ENCODE results near the gene IARS1.

GRCh38 chr9:92299116-92299515 is 5.6 kb upstream of the IARS1 start:
- TF ChIP-seq POLR2A (IDR thresholded peaks at IDR 0.05) (no peak), POLR2AphosphoS5 (IDR thresholded peaks at IDR 0.05) (no peak)
- TF ChIP-seq, protein P1, sequence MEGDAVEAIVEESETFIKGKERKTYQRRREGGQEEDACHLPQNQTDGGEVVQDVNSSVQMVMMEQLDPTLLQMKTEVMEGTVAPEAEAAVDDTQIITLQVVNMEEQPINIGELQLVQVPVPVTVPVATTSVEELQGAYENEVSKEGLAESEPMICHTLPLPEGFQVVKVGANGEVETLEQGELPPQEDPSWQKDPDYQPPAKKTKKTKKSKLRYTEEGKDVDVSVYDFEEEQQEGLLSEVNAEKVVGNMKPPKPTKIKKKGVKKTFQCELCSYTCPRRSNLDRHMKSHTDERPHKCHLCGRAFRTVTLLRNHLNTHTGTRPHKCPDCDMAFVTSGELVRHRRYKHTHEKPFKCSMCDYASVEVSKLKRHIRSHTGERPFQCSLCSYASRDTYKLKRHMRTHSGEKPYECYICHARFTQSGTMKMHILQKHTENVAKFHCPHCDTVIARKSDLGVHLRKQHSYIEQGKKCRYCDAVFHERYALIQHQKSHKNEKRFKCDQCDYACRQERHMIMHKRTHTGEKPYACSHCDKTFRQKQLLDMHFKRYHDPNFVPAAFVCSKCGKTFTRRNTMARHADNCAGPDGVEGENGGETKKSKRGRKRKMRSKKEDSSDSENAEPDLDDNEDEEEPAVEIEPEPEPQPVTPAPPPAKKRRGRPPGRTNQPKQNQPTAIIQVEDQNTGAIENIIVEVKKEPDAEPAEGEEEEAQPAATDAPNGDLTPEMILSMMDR (IDR thresholded peaks at IDR 0.05): no peak
